ENCODE data around the gene PCDHB4.
"Not testable (repeated sequence)": the region's sequence is repeated elsewhere in the genome, so short reads cannot be mapped to it uniquely, and the experiment has no call there.

The PCDHB4 gene

GRCh38 chr5:141150224-141150992 lies 28.8 kb downstream of the PCDHB4 start:
- DNase-seq (ENCODE audit: low spot score) = no peak

- no peak for DNase-seq (ENCODE audit: low spot score)
Measured at GRCh38 chr5:141150993-141151325, 29.3 kb downstream of the PCDHB4 start.

- not testable (repeated sequence) for DNase-seq (ENCODE audit: low spot score)
Measured at GRCh38 chr5:141151632-141152031, 30.0 kb downstream of the PCDHB4 start.

GRCh38 chr5:141152096-141152495 lies 30.5 kb downstream of the PCDHB4 start:
- not testable (repeated sequence) for DNase-seq (ENCODE audit: low spot score)

- DNase-seq (ENCODE audit: low spot score) = no peak
Measured at GRCh38 chr5:141155540-141156374, 34.1 kb downstream of the PCDHB4 start.

GRCh38 chr5:141157356-141157755 lies 35.7 kb downstream of the PCDHB4 start:
- DNase-seq (ENCODE audit: low spot score) = not testable (repeated sequence)

GRCh38 chr5:141157901-141158300 lies 36.3 kb downstream of the PCDHB4 start:
- not testable (repeated sequence) for DNase-seq (ENCODE audit: low spot score)

GRCh38 chr5:141172381-141173204 lies 51.0 kb downstream of the PCDHB4 start, which contains the start of gene PCDHB7:
TSS of gene PCDHB7 (plus strand) at chr5:141172644. CDS start at chr5:141172836, 192 bp downstream.
- no peak for DNase-seq (ENCODE audit: low spot score)

- DNase-seq (ENCODE audit: low spot score) = not testable (repeated sequence)
Measured at GRCh38 chr5:141174291-141175104, 52.9 kb downstream of the PCDHB4 start.

Data from D341Med (cell line).